HG03442 (cell line): ENCODE data around the gene COL27A1.

ENCODE experiments used
- ATAC-seq: cut with Tn5 transposase; IDR thresholded peaks from one replicate; pipeline ENCODE4 v1.9.1; 2021; ENCODE audit warnings: mild to moderate bottlenecking, moderate library complexity; ENCODE audit not compliant: unreplicated experiment

The COL27A1 gene

GRCh38 chr9:114238891-114239875 is 83.8 kb downstream of the COL27A1 start:
- no peak for ATAC-seq

GRCh38 chr9:114240216-114240615 is 84.9 kb downstream of the COL27A1 start:
- ATAC-seq: no peak

GRCh38 chr9:114240647-114241558 is 85.6 kb downstream of the COL27A1 start:
- no peak for ATAC-seq

- ATAC-seq: no peak
These were observed 87.5 kb downstream of the COL27A1 start for GRCh38 chr9:114242837-114243236.

DNA sequence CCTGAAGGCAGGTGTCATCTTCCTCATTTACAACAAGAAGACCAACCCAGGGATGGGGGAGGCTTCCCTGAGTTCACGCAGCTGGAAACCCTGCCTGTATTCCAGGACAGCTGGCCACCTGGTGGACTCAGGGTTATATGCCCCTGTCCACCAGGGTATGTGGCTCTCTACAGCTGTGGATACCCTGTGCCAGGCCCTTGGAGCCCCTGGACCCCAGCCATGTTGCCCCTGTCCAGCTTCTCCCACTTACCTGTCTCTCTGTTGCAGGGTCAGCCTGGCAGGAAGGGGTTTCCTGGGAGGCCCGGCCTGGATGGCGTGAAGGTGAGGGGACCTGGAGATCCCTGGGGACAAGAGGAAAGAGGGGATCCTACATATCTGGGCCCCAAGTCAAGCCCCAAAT is 87.9 kb downstream of the COL27A1 start:
- no peak for ATAC-seq

- no peak for ATAC-seq
These were observed 89.2 kb downstream of the COL27A1 start for GRCh38 chr9:114244570-114244969.

DNA sequence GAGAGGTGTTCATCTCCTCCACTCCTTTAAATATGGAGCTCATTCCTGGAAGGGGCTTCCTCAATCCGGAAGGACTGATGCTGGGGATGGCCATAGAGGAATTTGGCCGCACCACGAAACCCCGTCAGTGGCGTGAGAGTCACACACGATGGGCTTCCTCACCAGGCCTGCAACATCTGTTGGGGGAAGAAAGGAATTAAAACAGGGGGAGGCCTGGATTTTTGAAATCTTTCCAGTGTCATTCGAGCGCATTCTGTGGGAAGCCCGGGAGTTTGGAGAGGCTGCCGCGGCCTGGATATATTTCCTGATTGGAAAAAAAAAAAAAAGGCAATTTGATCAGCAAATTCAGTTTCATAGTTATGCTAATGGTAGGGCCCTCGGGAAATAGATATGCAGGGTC is 91.2 kb downstream of the COL27A1 start:
- no peak for ATAC-seq

DNA sequence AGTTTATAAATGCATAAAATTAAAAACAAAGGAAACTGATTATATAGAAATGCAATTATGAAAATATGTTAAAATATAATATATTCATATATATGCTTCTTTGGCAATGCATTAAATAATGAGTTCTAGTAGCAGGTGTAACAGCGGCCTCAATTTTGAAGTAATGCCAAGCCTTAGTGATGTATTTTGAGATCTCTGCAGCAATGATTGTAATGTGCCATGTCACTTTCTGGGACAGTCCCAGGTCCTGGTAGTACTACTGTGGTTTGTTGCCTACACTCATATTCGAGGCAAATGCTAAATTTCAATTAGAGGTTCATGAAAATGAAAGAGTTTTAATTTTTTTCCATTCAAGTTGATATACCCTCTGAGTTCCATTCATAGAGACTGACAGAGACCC is 91.7 kb downstream of the COL27A1 start:
- ATAC-seq: no peak

DNA sequence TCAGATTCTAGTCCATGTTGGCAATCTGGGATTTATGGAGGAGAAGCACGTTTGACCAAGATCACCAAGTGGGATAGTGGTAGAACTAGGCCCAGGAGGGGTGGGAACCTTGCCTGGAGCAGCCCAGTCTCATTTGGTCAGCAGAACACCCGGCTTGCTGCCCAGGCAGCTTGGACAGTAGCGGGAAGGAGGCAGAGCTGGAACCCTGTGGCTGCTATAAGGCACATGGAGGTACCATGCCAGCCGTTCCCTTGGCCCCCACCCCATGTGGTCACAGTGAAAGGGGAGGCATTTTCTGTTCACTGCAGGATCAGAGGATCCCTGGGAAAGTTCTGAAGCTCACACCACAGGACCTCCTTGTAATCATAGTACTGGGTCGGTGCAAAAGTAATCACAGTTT is 92.2 kb downstream of the COL27A1 start:
- ATAC-seq: no peak

DNA sequence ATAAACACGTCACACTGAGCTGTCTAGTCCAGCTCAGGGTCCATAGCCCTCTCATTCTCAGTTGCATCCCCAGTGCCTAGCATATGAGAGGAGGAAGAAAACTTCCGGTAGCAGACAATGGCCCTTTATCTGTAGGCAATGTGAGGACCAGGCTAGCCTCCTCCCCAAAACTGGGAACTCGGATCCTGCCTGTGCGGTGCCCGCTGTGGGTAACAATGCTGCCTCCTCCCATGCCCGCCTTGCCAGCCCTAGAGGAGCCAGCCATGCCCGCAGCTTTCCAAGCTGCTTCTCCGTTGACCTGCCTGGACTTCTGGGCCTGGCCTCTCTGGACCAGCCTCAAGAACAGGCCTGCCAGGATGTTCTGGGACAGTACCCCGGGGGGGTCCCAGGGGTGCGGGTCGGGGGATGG is 93.0 kb downstream of the COL27A1 start:
- ATAC-seq: no peak

DNA sequence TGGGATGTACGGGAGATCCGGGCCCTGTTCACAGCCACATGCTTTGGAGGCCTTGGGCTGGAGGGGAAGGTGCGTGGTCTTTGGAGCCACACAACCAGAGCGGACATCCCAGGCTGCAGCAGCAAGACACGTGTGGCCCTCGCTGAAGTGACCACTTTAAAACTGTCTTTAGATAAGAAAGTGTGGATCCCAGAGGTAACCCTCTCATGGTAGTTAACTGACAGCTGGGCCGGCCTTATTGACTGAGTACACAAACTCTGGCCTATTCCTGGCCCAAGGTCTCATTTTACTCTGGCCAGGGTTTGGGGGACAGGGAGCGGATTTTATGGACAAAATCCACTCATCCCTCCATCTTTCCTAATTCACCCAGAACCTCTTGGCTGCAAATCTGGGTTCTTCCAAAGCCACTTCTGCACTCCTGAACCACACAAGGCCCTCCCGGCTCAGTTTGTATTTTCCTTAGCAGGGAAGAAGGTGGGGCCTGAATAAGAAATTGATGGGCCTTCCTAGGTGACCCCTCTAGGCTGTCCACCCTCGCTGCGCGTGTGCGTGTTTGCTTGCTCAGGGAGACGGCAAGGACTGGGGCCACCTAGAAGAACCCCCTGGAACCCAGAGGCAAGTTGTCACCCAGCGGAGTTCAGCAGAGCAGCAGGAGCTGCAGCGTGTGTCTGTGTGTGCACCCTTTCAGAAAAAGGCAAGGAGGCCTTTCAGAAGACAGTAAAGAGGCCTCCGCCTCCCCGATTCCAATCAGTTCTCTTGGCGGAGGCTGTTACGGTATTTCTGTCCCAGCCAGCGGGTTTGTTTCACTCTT is 94.3 kb downstream of the COL27A1 start:
- ATAC-seq: no peak

GRCh38 chr9:114250235-114250568 is 94.9 kb downstream of the COL27A1 start:
- ATAC-seq: no peak

DNA sequence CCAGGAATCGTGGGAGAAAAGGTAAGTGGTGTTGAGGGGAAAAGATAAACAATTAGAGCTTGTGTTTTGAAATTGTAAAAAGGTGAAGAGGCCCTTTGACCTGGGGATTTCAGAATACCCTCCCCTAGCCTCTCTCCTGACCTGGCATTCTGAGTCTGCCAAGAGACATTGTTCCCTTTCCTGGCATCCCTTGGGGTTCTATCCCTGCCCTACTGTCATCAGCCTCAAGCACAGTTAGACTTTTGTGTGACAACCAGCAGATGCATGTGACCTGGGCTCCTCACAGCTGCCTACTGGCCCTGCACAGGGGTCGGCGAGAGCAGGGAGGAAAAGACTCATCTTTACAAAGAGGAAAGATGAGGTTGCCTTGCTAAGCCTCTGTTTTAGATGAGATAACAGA is 95.3 kb downstream of the COL27A1 start:
- no peak for ATAC-seq

DNA sequence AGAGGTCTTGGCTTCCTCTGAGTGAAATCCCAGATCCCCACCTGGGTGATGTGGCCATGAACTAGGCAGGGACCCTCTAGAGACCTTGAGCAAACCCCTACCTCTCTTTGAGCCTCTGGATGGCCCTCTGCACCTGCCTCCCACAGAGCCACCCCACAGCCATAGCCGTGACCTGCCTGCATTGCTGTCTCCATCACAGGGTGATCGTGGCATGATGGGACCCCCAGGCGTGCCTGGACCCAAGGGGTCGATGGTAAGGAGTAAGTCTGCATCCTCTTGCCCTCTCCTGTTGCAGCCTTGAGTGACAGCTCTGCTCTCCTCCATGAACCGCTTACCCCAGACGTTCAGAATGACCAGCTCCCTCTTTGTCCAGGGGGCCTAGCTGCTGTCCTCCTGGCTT is 97.1 kb downstream of the COL27A1 start:
- ATAC-seq: no peak

- no peak for ATAC-seq
These were observed 101.5 kb downstream of the COL27A1 start for GRCh38 chr9:114256827-114257328.

GRCh38 chr9:114258218-114258617 is 102.9 kb downstream of the COL27A1 start:
- ATAC-seq: no peak

DNA sequence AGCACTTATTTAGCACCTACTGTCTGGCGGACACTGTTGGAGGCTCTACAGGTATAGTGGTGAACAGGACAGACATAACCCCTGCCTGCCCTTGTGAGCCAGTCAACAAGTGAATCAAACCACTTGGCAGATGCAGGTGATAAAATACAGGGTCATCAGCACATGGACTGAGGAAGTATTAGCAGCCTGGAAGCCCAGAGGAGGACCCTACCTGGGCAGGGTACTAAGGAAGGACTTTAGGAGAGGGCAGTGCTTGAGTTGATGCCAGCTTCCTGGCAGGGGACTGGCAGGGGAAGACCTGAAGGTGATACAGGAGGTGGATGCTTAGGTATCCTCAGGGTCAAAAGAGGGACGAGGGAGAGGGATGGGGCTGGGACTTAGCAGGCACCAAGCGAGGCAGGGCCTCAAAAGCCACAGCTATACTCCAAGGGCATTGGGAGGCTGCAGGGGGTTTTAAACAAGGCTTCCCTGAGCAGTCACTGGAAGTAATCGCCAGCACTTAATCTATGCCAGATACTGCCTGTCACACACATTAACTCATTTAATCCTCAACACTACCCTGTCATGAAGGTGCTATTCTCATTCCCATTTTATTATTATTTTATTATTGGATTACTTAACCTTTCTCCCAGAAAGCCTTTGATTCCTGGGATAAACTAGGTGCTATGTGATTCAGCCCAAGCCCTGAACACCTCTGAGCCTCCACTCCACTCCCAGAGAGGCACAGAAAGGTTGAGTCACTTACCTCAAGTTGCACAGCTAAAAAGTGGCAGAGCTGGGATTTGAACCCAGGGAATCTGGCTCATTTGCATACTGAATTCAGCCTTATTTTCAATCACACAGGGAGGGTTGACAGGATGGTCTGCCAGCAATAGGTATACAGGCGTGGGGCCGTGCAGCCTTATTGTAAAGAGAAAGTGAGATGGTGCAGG is 103.8 kb downstream of the COL27A1 start:
- no peak for ATAC-seq

DNA sequence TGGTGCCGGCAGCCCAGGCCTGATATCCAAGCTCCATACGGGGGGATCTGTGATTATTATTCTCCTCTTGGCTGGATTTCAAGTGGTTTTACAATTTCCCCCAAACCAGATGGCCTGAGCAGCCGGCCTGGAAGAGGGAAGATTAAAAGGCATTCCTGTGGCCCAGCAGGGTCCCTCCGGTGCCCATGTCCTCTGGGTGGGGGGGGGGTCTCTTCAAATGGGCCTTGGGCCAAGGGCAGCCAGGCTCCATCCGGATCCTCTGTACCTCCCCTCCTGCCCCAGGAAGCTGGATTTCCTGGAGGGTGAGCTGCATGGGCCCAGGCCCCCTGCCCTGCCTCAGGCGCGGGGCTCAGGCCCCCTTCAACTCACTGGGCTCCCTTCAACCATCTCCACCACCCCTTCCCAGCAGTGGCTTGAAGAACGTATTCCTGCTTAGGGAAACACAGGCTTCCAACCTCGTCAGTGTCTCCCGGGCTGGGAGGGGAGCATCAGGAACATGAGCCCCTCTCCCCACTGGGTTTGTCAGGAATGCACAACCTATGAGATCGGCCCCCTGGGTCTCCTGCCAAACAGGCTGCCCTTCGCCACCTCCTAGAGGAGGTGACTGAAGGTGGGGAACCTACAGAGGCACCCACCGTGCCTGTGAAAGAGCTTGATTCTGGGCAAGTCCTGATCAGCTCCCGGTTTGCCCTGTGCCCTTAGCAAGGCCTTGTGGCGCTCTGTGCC is 104.6 kb downstream of the COL27A1 start:
- ATAC-seq: no peak

DNA sequence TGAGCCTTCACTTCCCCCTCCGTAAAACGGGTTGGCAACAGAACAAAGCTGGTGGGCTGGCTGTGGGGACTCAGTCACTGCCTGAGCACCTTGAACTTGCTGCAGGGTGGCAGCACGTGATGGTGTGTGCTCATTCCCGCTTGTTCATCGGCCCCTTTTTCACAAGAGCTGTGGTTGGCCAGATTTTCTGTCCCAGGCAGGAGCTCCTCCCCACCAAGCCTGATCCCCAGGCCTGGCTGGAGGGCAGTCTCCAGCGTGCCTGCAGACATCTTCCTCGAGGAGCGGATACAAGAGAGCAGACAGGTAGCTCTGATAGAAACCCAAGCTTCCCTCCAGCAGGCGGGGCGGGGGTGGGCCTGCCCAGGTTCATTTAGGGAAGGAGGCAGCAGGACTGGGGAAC is 105.7 kb downstream of the COL27A1 start:
- no peak for ATAC-seq
